Mesenchymal stem cell (in vitro differentiated cells and primary cell): ENCODE measurements around the gene TYMP.

ENCODE experiments used
- DNase-seq: peaks from one replicate; pipeline ENCODE4 v3.0.0-alpha.2; 2013
- H2AFZ ChIP-seq: one replicate; pipeline ENCODE4 v1.6.1; 2013; ENCODE audit warnings: low read depth, mild to moderate bottlenecking, control low read depth, inconsistent platforms, low read length, moderate library complexity
- H2AK5ac ChIP-seq: 2 replicates; pipeline ENCODE4 v1.6.1; 2013; ENCODE audit warnings: low read length, moderate library complexity, mild to moderate bottlenecking, inconsistent platforms; ENCODE audit not compliant: severe bottlenecking
- H2BK120ac ChIP-seq: one replicate; pipeline ENCODE4 v1.6.1; 2013; ENCODE audit warnings: low read depth, mild to moderate bottlenecking, inconsistent platforms, low read length, moderate library complexity
- H2BK12ac ChIP-seq, 2 experiments: one replicate each; pipeline ENCODE4 v1.6.1; 2013; ENCODE audit warnings: inconsistent platforms in 2 of 2, low read length in 2 of 2, mild to moderate bottlenecking in 2 of 2, moderate library complexity in 2 of 2, control low read depth in 1 of 2
- H2BK15ac ChIP-seq: one replicate; pipeline ENCODE4 v1.6.1; 2013; ENCODE audit warnings: mild to moderate bottlenecking, low read depth, inconsistent platforms; ENCODE audit not compliant: poor library complexity, severe bottlenecking
- H2BK5ac ChIP-seq: 2 replicates; pipeline ENCODE4 v1.6.1; 2013; ENCODE audit warnings: low read depth, mild to moderate bottlenecking, low read length, control low read depth, inconsistent platforms; ENCODE audit not compliant: poor library complexity, severe bottlenecking
- H3K14ac ChIP-seq, 2 experiments: one replicate each; pipeline ENCODE4 v1.6.1; 2013; ENCODE audit warnings: inconsistent platforms in 2 of 2, low read length in 2 of 2, control low read depth in 1 of 2, mild to moderate bottlenecking in 1 of 2, moderate library complexity in 1 of 2
- H3K18ac ChIP-seq, 2 experiments: one replicate each; pipeline ENCODE4 v1.6.1; 2013; ENCODE audit warnings: inconsistent platforms in 2 of 2, low read length in 2 of 2, control low read depth in 1 of 2, low read depth in 1 of 2, mild to moderate bottlenecking in 1 of 2
- H3K23ac ChIP-seq, 2 experiments: one replicate each; pipeline ENCODE4 v1.6.1; 2013; ENCODE audit warnings: inconsistent platforms in 2 of 2, low read length in 2 of 2, mild to moderate bottlenecking in 2 of 2, moderate library complexity in 2 of 2, control low read depth in 1 of 2
- H3K27ac ChIP-seq: 2 replicates; pipeline ENCODE4 v1.5.1; 2013; ENCODE audit warnings: mild to moderate bottlenecking, moderate library complexity, low read length, control low read depth, inconsistent platforms; ENCODE audit not compliant: poor library complexity, severe bottlenecking
- H3K27me3 ChIP-seq, 2 experiments: 2 replicates each; pipeline versions ENCODE4 v1.6.1 to v1.7.0; 2013; ENCODE audit warnings: low read length in 2 of 2, mild to moderate bottlenecking in 2 of 2, moderate library complexity in 2 of 2, control low read depth in 1 of 2, inconsistent platforms in 1 of 2; ENCODE audit not compliant: control insufficient read depth in 1 of 2, insufficient read depth in 1 of 2
- H3K36me3 ChIP-seq, 2 experiments: 2 replicates each; pipeline versions ENCODE4 v1.6.1 to v1.7.0; 2013; ENCODE audit warnings: low read length in 2 of 2, control low read depth in 1 of 2, inconsistent platforms in 1 of 2, low read depth in 1 of 2, mild to moderate bottlenecking in 1 of 2; ENCODE audit not compliant: insufficient read depth in 2 of 2, control insufficient read depth in 1 of 2
- H3K4ac ChIP-seq, 2 experiments: one replicate each; pipeline ENCODE4 v1.6.1; 2013; ENCODE audit warnings: inconsistent platforms in 2 of 2, low read length in 2 of 2, mild to moderate bottlenecking in 2 of 2, moderate library complexity in 2 of 2, control low read depth in 1 of 2, low read depth in 1 of 2
- H3K4me1 ChIP-seq: 2 replicates; pipeline ENCODE4 v1.6.1; 2013; ENCODE audit warnings: low read depth, low read length, control low read depth; ENCODE audit not compliant: control insufficient read depth, insufficient read depth
- H3K4me2 ChIP-seq: 2 replicates; pipeline ENCODE4 v1.6.1; 2013; ENCODE audit warnings: low read length, mild to moderate bottlenecking, inconsistent platforms; ENCODE audit not compliant: poor library complexity, severe bottlenecking
- H3K4me3 ChIP-seq, 2 experiments: 2 replicates each; pipeline versions ENCODE4 v1.5.1 to v1.7.0; 2013; ENCODE audit warnings: low read length in 2 of 2, mild to moderate bottlenecking in 2 of 2, control low read depth in 1 of 2, low read depth in 1 of 2; ENCODE audit not compliant: insufficient read depth in 1 of 2
- H3K79me1 ChIP-seq: replicated peaks from 2 replicates; pipeline ENCODE4 v1.6.1; 2013; ENCODE audit warnings: mild to moderate bottlenecking, control low read depth, low read length, inconsistent platforms; ENCODE audit not compliant: poor library complexity, severe bottlenecking
- H3K9ac ChIP-seq: 2 replicates; pipeline ENCODE4 v1.7.0; 2013; ENCODE audit warnings: mild to moderate bottlenecking, low read length, moderate library complexity
- H3K9me3 ChIP-seq: 2 replicates; pipeline ENCODE4 v1.7.0; 2013; ENCODE audit warnings: mild to moderate bottlenecking, low read length; ENCODE audit not compliant: control insufficient read depth
- H4K8ac ChIP-seq: one replicate; pipeline ENCODE4 v1.6.1; 2013; ENCODE audit warnings: inconsistent platforms, mild to moderate bottlenecking, low read length, moderate library complexity
- H4K91ac ChIP-seq: one replicate; pipeline ENCODE4 v1.6.1; 2013; ENCODE audit warnings: mild to moderate bottlenecking, low read length, inconsistent platforms
- WGBS: methylation state at CpG from one replicate; pipeline ENCODE4 v1.1.7; 2013; ENCODE audit warnings: mixed read lengths; 5-methylcytosine and 5-hydroxymethylcytosine counted together

The TYMP gene

DNA sequence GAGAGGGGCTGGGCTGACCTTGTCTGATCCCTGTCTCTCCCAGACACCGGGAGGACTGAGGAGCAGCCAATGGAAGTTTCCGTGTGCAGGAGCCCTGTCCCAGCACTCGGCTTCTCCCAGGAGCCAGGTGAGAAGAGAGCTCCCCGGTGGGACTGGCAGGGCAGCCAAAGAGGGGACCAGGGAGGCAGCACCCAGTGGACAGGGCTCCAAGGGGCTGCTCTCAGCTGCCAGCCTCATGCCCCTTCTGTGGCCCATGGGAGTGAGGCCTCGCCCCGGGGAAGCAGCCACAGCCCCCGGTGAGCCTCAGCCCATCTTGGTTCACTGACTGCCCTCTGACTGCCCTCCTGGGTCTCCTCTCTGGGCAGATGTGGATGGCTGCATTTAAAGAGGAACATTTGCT lies 11.2 kb downstream of the TYMP start:
- no peak overlapping the region for H2BK5ac ChIP-seq

DNA sequence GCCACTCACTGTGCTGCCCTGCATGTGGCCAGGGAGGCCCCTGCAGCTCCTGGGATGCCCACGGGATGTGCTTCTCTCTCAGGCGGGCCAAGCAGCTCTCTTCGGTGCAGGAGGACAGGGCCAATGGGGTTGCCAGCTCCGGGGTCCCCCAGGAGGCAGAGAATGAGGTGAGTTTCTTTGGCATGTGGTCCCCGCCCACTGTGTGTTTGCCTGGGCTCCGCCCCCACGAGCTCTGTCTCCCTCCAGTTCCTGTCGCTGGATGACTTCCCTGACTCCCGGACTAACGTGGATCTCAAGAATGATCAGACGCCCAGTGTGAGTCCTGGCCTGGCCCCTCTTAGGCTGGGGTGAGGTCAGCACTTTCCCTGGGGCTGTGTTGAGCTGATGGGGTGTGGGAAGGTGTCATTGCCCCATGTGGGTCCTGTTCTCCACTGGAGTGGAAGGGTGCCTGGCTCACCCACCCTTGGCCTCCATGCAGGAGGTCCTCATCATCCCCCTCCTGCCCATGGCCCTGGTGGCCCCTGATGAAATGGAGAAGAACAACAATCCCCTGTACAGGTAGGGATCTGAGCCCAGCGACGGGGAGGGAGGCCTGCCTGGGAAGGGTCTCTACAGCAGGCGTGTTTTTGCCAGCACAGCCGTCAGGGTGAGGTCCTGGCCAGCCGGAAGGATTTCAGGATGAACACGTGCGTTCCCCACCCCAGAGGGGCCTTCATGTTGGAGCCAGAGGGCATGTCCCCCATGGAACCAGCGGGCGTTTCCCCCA lies 12.1 kb downstream of the TYMP start:
- Histone ChIP-seq H3K4me3 (no peak overlapping the region), H4K8ac (no peak overlapping the region), H2BK120ac (no peak overlapping the region), H2AK5ac (no peak overlapping the region), H3K27ac (no peak overlapping the region), H4K91ac (no peak overlapping the region), H3K4me1 (peaks cover 4% of the 10 kb centered on the region), H3K9ac (no peak overlapping the region), H3K9me3 (no peaks in the 10 kb centered on the region), H3K14ac (no peak overlapping the region), H3K27me3 (no peaks in the 10 kb centered on the region), H3K36me3 (peaks cover 52 to 64% of the 10 kb centered on the region in 2 experiments), H3K18ac (no peak overlapping the region), H3K4me2 (no peak overlapping the region), H3K4ac (no peak overlapping the region), H2BK12ac (no peak overlapping the region), H2BK5ac (no peak overlapping the region), H2BK15ac (no peak overlapping the region), H2AFZ (no peak overlapping the region), H3K79me1 (peaks cover 60% of the 10 kb centered on the region), H3K23ac (no peak overlapping the region)
- no peak for DNase-seq
- 97% methylated on average over 20 of the region's 20 CpGs for WGBS

More for the DNA sequence above, 11.2 kb downstream of the TYMP start:
- H3K9me3 ChIP-seq: no peaks in the 10 kb centered on the region
- WGBS: 92% methylated on average over 7 of the region's 7 CpGs
- H3K27me3 ChIP-seq: no peaks in the 10 kb centered on the region
- no peak overlapping the region for H3K4me2 ChIP-seq
- H3K4me3 ChIP-seq: no peak overlapping the region
- no peak overlapping the region for H3K23ac ChIP-seq
- peaks cover 62 to 70% of the 10 kb centered on the region in 2 experiments for H3K36me3 ChIP-seq
- no peak overlapping the region for H3K27ac ChIP-seq
- no peak overlapping the region for H2AK5ac ChIP-seq
- H3K9ac ChIP-seq: no peak overlapping the region
- H2BK12ac ChIP-seq: no peak overlapping the region
- no peak overlapping the region for H2BK15ac ChIP-seq
- H3K4ac ChIP-seq: no peak overlapping the region
- no peak overlapping the region for H4K8ac ChIP-seq
- H2AFZ ChIP-seq: no peak overlapping the region
- H3K18ac ChIP-seq: no peak overlapping the region
- no peak overlapping the region for H2BK120ac ChIP-seq
- H3K14ac ChIP-seq: no peak overlapping the region
- H3K79me1 ChIP-seq: peaks cover 62% of the 10 kb centered on the region
- H3K4me1 ChIP-seq: peaks cover 4% of the 10 kb centered on the region
- no peak overlapping the region for H4K91ac ChIP-seq
- no peak for DNase-seq

DNA sequence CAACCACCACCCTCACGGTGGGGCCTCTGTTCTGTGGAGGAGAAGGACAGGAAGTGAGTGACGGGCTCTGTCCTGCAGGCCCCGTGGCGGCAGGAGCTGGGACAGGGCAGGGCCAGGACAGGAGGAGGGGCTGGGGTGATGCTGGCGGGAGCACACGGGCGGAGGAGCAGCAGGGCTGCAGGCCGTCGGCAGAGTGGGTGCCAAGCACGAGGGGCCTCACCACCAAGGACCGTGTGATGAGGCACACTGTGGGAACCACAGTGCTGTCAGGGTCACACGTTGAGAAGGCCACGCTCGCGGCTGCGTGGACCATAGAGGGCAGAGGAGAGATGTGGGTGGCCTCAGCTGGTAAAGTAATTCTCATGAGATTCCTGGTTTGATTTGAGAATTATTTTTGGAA lies 12.9 kb downstream of the TYMP start:
- Histone ChIP-seq H3K4ac (no peak overlapping the region), H4K8ac (no peak overlapping the region), H3K18ac (no peak overlapping the region), H3K4me1 (peaks cover 4% of the 10 kb centered on the region), H2BK15ac (no peak overlapping the region), H3K36me3 (peaks cover 48 to 56% of the 10 kb centered on the region in 2 experiments), H3K27ac (no peak overlapping the region), H2AFZ (no peak overlapping the region), H3K14ac (no peak overlapping the region), H3K4me3 (no peak overlapping the region), H2AK5ac (no peak overlapping the region), H2BK5ac (no peak overlapping the region), H3K23ac (no peak overlapping the region), H2BK120ac (no peak overlapping the region), H3K9me3 (no peaks in the 10 kb centered on the region), H3K9ac (no peak overlapping the region), H3K79me1 (peaks cover 59% of the 10 kb centered on the region), H3K4me2 (no peak overlapping the region), H4K91ac (no peak overlapping the region), H3K27me3 (no peaks in the 10 kb centered on the region), H2BK12ac (no peak overlapping the region)
- WGBS: 91% methylated on average over 16 of the region's 16 CpGs
- DNase-seq: no peak

DNA sequence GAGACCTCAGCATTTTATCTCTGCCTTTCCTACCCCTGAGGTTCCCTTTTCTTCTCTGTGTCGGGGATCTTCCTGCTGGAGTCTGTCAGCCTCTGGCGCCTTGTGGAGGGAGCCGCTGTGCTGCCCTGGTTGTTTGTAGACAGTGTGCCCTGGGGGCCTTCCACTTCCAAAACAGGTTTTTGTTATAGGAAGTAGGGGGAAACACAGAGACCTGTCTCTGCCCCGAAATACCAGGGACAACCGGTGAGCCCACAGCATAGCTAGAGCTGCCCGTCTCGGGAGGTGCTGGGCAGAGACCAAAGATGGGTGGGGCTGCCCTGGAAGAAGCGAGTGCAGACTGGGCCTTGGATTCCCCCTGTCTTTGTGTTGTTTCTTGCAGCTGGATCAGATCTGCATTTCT lies 13.7 kb downstream of the TYMP start:
- H3K36me3 ChIP-seq: peaks cover 40 to 48% of the 10 kb centered on the region in 2 experiments

More for the DNA sequence above, 13.7 kb downstream of the TYMP start:
- H3K4me2 ChIP-seq: no peak overlapping the region
- no peak overlapping the region for H3K27ac ChIP-seq
- no peak overlapping the region for H2AFZ ChIP-seq
- no peak overlapping the region for H2AK5ac ChIP-seq
- H3K14ac ChIP-seq: no peak overlapping the region
- H2BK12ac ChIP-seq: no peak overlapping the region
- H4K91ac ChIP-seq: no peak overlapping the region
- H3K9me3 ChIP-seq: no peaks in the 10 kb centered on the region
- H2BK120ac ChIP-seq: no peak overlapping the region
- peaks cover 51% of the 10 kb centered on the region for H3K79me1 ChIP-seq
- no peak overlapping the region for H3K4me3 ChIP-seq
- DNase-seq: no peak
- no peak overlapping the region for H3K18ac ChIP-seq
- no peak overlapping the region for H3K4ac ChIP-seq
- H4K8ac ChIP-seq: no peak overlapping the region
- no peak overlapping the region for H3K9ac ChIP-seq
- H3K4me1 ChIP-seq: peaks cover 4% of the 10 kb centered on the region
- 96% methylated on average over 8 of the region's 8 CpGs for WGBS
- no peaks in the 10 kb centered on the region for H3K27me3 ChIP-seq
- no peak overlapping the region for H2BK15ac ChIP-seq
- H2BK5ac ChIP-seq: no peak overlapping the region
- H3K23ac ChIP-seq: no peak overlapping the region
